ENCODE data around the gene RNF128. TPM values are rescaled to one million over a fixed set of nuclear protein-coding genes. Genes with fewer than 3 reads are reported as not detected.

RNF128 gene
- total RNA-seq, 2 experiments from 2014 or later, result not detected

- Mint-ChIP-seq H3K9me3 (ENCODE audit: low read depth) (no peaks in the 10 kb centered on the region), H3K4me3 (no peak overlapping the region), H3K4me1 (no peaks in the 10 kb centered on the region), H3K27ac (no peak overlapping the region), H3K27me3 (peaks cover 2% of the 10 kb centered on the region), H3K36me3 (ENCODE audit: low read depth) (no peaks in the 10 kb centered on the region)
- CTCF ChIA-PET, result no interaction called here
- ATAC-seq (no peak), DNase-seq (no peak)
- intact Hi-C loops (cut with DNase I, micrococcal nuclease), result no loop called here
- POLR2A ChIA-PET, result no interaction called here
These were observed 10.5 kb upstream of the RNF128 start for GRCh38 chrX:106716004-106716403.

DNA sequence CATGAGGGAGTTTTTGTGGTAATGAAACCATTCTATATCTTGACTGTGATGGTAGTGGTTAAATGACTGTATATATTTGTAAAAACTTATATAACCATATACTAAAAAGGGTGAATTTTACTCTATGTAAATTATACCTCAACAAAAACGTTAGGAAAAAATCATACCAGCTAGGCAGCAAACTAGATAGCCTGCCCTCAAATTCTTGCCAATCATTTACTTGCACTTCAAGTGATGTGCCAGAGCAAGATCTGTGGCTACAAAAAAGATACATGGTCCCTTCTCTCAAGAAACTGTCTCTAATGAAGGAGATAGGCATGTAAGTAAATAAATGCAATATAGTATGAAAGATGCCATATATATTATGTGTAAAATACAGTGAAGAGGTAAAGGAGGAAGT lies 10.0 kb upstream of the RNF128 start:
- H3K4me1 Mint-ChIP-seq, result no peaks in the 10 kb centered on the region
- H3K27me3 Mint-ChIP-seq, result peaks cover 2% of the 10 kb centered on the region
- H3K4me3 Mint-ChIP-seq, result no peak overlapping the region
- ATAC-seq (no peak), DNase-seq (no peak)
- H3K36me3 Mint-ChIP-seq (ENCODE audit: low read depth), result no peaks in the 10 kb centered on the region
- CTCF ChIA-PET, result no interaction called here
- POLR2A ChIA-PET, result no interaction called here
- H3K27ac Mint-ChIP-seq, result no peak overlapping the region
- intact Hi-C loops (cut with DNase I, micrococcal nuclease), result no loop called here
- H3K9me3 Mint-ChIP-seq (ENCODE audit: low read depth), result no peaks in the 10 kb centered on the region

- intact Hi-C loops (cut with DNase I, micrococcal nuclease), result no loop called here
- CTCF ChIA-PET, result no interaction called here
- Mint-ChIP-seq H3K4me3 (no peak overlapping the region), H3K27ac (no peak overlapping the region), H3K9me3 (ENCODE audit: low read depth) (no peaks in the 10 kb centered on the region), H3K36me3 (ENCODE audit: low read depth) (no peaks in the 10 kb centered on the region), H3K27me3 (peaks cover 5% of the 10 kb centered on the region), H3K4me1 (no peaks in the 10 kb centered on the region)
- ATAC-seq, result no peak
- POLR2A ChIA-PET, result no interaction called here
- DNase-seq, result no peak
These were observed 7.8 kb upstream of the RNF128 start for GRCh38 chrX:106718709-106719108.

GRCh38 chrX:106725931-106726330 lies 570 bp upstream of the RNF128 start:
- Mint-ChIP-seq H3K27me3 (peaks cover 30% of the 10 kb centered on the region), H3K4me1 (peaks cover 3% of the 10 kb centered on the region), H3K4me3 (peak overlapping the region; percentile 57), H3K9me3 (ENCODE audit: low read depth) (no peaks in the 10 kb centered on the region), H3K27ac (no peak overlapping the region), H3K36me3 (ENCODE audit: low read depth) (no peaks in the 10 kb centered on the region)
- ChIA-PET POLR2A (no interaction called here), CTCF (interaction anchor here (0.6 kb wide), 1 partner anchor 1341 kb away, joined by 4 read pairs; no protein-coding TSS in a partner anchor)
- no peak for ATAC-seq
- intact Hi-C loops (cut with DNase I, micrococcal nuclease), result loop anchor here in 1 of 2 experiments (10.0 kb wide), 1 partner anchor 241 kb away; no protein-coding TSS in a partner anchor
- no peak for DNase-seq

GRCh38 chrX:106728337-106728736 lies 1.8 kb downstream of the RNF128 start:
- Mint-ChIP-seq H3K4me1 (peaks cover 3% of the 10 kb centered on the region), H3K9me3 (ENCODE audit: low read depth) (no peaks in the 10 kb centered on the region), H3K36me3 (ENCODE audit: low read depth) (no peaks in the 10 kb centered on the region), H3K4me3 (no peak overlapping the region), H3K27ac (no peak overlapping the region), H3K27me3 (peaks cover 34% of the 10 kb centered on the region)
- CTCF ChIA-PET, result no interaction called here
- ATAC-seq, result no peak
- no peak for DNase-seq
- intact Hi-C loops (cut with DNase I, micrococcal nuclease), result loop anchor here in 1 of 2 experiments (10.0 kb wide), 1 partner anchor 244 kb away; no protein-coding TSS in a partner anchor
- POLR2A ChIA-PET, result no interaction called here

- Mint-ChIP-seq H3K27me3 (peaks cover 22% of the 10 kb centered on the region), H3K36me3 (ENCODE audit: low read depth) (no peaks in the 10 kb centered on the region), H3K4me1 (peaks cover 3% of the 10 kb centered on the region), H3K9me3 (ENCODE audit: low read depth) (no peaks in the 10 kb centered on the region), H3K27ac (no peak overlapping the region), H3K4me3 (no peak overlapping the region)
- ATAC-seq (no peak), DNase-seq (no peak)
- CTCF ChIA-PET, result no interaction called here
- intact Hi-C loops (cut with DNase I, micrococcal nuclease), result no loop called here
- POLR2A ChIA-PET, result no interaction called here
These were observed 3.9 kb downstream of the RNF128 start for GRCh38 chrX:106730401-106730800.

- Mint-ChIP-seq H3K4me3 (no peak overlapping the region), H3K27ac (no peak overlapping the region), H3K27me3 (peaks cover 14% of the 10 kb centered on the region), H3K9me3 (ENCODE audit: low read depth) (no peaks in the 10 kb centered on the region), H3K4me1 (no peaks in the 10 kb centered on the region), H3K36me3 (ENCODE audit: low read depth) (no peaks in the 10 kb centered on the region)
- ATAC-seq, result no peak
- intact Hi-C loops (cut with DNase I, micrococcal nuclease), result no loop called here
- DNase-seq, result no peak
- ChIA-PET POLR2A (no interaction called here), CTCF (no interaction called here)
These were observed 5.1 kb downstream of the RNF128 start for GRCh38 chrX:106731590-106731989.

DNA sequence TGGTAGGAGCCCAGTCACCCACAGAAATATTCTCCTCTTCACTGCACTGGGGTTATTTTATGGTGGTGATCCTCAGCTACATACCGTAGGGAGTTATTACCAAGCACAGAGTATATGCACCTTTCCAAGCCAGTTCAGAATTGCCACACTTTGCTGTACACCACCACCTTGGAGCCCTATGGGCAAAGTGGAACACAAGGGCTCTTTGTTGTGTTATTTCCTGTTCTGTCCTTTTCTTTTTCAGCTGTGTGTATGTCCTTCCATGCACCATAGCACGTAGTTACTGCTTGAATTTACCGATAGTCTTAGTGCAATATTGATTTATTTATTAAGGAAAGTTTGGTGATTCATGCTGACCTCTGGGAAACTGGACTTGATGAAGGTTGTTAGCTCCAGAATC lies 8.3 kb downstream of the RNF128 start:
- DNase-seq (no peak), ATAC-seq (no peak)
- ChIA-PET POLR2A (no interaction called here), CTCF (no interaction called here)
- no peak overlapping the region for H3K4me3 Mint-ChIP-seq
- intact Hi-C loops (cut with DNase I, micrococcal nuclease), result no loop called here
- no peaks in the 10 kb centered on the region for H3K4me1 Mint-ChIP-seq
- no peak overlapping the region for H3K27ac Mint-ChIP-seq
- peaks cover 6% of the 10 kb centered on the region for H3K27me3 Mint-ChIP-seq
- H3K36me3 Mint-ChIP-seq (ENCODE audit: low read depth), result no peaks in the 10 kb centered on the region
- H3K9me3 Mint-ChIP-seq (ENCODE audit: low read depth), result no peaks in the 10 kb centered on the region

- no peak for ATAC-seq
These were observed 13.8 kb downstream of the RNF128 start for GRCh38 chrX:106740193-106740780.

DNA sequence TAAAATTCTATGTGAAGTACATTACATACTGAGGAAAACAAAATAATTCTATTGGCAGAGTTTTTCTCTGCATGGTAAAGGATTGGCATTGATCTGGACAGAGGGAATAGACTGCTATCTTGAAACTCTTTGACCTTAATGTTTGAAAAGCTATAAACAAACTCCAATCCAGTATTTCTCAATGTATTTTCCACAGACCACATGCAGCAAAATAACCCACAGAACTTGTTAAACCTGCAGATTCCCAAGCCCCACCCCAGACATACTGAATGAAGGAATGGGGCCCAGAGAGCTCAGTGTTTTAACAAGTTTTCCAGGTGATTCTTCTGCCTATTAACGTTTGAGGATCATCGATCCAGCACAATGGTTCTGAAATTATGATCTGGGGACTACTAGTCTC lies 15.7 kb downstream of the RNF128 start:
- H3K36me3 Mint-ChIP-seq (ENCODE audit: low read depth), result no peaks in the 10 kb centered on the region
- no peak for DNase-seq
- H3K9me3 Mint-ChIP-seq (ENCODE audit: low read depth), result no peaks in the 10 kb centered on the region
- no peak overlapping the region for H3K4me3 Mint-ChIP-seq
- intact Hi-C loops (cut with DNase I, micrococcal nuclease), result no loop called here
- POLR2A ChIA-PET, result no interaction called here
- H3K27ac Mint-ChIP-seq, result no peak overlapping the region
- H3K4me1 Mint-ChIP-seq, result no peaks in the 10 kb centered on the region
- H3K27me3 Mint-ChIP-seq, result no peaks in the 10 kb centered on the region
- CTCF ChIA-PET, result no interaction called here
- no peak for ATAC-seq

More at GRCh38 chrX:106740193-106740780, 13.8 kb downstream of the RNF128 start:
- Mint-ChIP-seq H3K4me3 (no peak overlapping the region), H3K36me3 (ENCODE audit: low read depth) (no peaks in the 10 kb centered on the region), H3K27ac (no peak overlapping the region), H3K27me3 (peaks cover 2% of the 10 kb centered on the region), H3K9me3 (ENCODE audit: low read depth) (no peaks in the 10 kb centered on the region), H3K4me1 (no peaks in the 10 kb centered on the region)
- intact Hi-C loops (cut with DNase I, micrococcal nuclease), result no loop called here
- no peak for DNase-seq
- POLR2A ChIA-PET, result no interaction called here
- CTCF ChIA-PET, result no interaction called here

DNA sequence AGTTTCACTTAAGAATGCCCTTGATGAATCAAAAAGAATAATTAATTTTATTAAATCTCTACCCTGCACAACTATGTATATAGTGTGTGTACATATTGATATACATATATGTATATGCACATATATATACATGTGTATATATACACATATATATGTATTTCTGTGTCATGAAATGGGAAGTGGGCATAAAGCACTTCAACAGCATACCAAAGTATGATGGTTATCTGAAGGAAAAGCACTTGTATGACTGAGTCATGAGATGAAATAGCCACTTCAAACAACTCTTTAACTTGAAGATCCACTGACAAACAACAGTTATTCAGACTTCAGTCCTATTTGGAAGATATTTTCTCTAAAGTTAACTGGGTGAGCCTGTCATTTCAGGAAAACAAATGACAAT lies 16.3 kb downstream of the RNF128 start:
- Mint-ChIP-seq H3K4me3 (no peak overlapping the region), H3K27ac (no peak overlapping the region), H3K36me3 (ENCODE audit: low read depth) (no peaks in the 10 kb centered on the region), H3K4me1 (no peaks in the 10 kb centered on the region), H3K27me3 (no peaks in the 10 kb centered on the region), H3K9me3 (ENCODE audit: low read depth) (no peaks in the 10 kb centered on the region)
- intact Hi-C loops (cut with DNase I, micrococcal nuclease), result no loop called here
- ChIA-PET CTCF (no interaction called here), POLR2A (no interaction called here)
- no peak for ATAC-seq
- DNase-seq, result no peak

DNA sequence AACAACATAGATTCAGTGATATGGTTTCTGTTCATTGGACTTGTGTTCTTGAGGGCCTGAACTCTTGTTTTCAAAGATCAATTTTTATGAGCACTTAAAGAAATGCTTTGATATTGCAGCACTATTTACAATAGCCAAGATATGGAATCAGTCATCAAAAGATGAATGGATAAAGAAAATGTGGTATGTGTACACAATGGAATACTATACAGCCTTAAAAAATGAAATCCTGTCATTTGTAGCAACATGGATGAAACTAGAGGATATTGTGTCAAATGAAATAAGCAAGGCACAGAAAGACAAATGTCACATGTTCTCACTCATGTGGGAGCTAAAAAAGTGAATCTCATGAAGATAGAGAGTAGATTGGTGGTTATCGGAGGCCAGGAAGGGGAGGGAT lies 21.9 kb downstream of the RNF128 start:
- DNase-seq, result no peak
- intact Hi-C loops (cut with DNase I, micrococcal nuclease), result no loop called here
- peaks cover 8% of the 10 kb centered on the region for H3K27me3 Mint-ChIP-seq

GRCh38 chrX:106751407-106751806 lies 24.9 kb downstream of the RNF128 start:
- CTCF ChIA-PET, result no interaction called here
- POLR2A ChIA-PET, result no interaction called here
- H3K4me1 Mint-ChIP-seq, result no peaks in the 10 kb centered on the region
- intact Hi-C loops (cut with DNase I, micrococcal nuclease), result no loop called here
- DNase-seq, result no peak
- peaks cover 8% of the 10 kb centered on the region for H3K27me3 Mint-ChIP-seq
- no peaks in the 10 kb centered on the region for H3K36me3 Mint-ChIP-seq (ENCODE audit: low read depth)
- ATAC-seq, result no peak
- no peak overlapping the region for H3K27ac Mint-ChIP-seq
- H3K9me3 Mint-ChIP-seq (ENCODE audit: low read depth), result peaks cover 4% of the 10 kb centered on the region
- no peak overlapping the region for H3K4me3 Mint-ChIP-seq

More for the DNA sequence above, 21.9 kb downstream of the RNF128 start:
- peaks cover 4% of the 10 kb centered on the region for H3K9me3 Mint-ChIP-seq (ENCODE audit: low read depth)
- ChIA-PET CTCF (no interaction called here), POLR2A (no interaction called here)
- no peaks in the 10 kb centered on the region for H3K36me3 Mint-ChIP-seq (ENCODE audit: low read depth)
- no peak overlapping the region for H3K4me3 Mint-ChIP-seq
- H3K4me1 Mint-ChIP-seq, result no peaks in the 10 kb centered on the region
- no peak for ATAC-seq
- H3K27ac Mint-ChIP-seq, result no peak overlapping the region
